Mesendoderm (in vitro differentiated cells): ENCODE measurements around the gene RASA2.

Experiments used
- DNase-seq: peaks from one replicate; pipeline ENCODE4 v3.0.0; 2013
- H2AK5ac ChIP-seq: 2 replicates; pipeline ENCODE4 v1.6.1; 2013; ENCODE audit warnings: low read length, inconsistent platforms
- H2BK120ac ChIP-seq: 2 replicates; pipeline ENCODE4 v1.6.1; 2013; ENCODE audit warnings: low read depth, mild to moderate bottlenecking, low read length, moderate library complexity, mixed read lengths
- H2BK15ac ChIP-seq: replicated peaks from 2 replicates; pipeline ENCODE4 v1.6.1; 2013; ENCODE audit warnings: low read depth, mild to moderate bottlenecking, moderate library complexity
- H2BK5ac ChIP-seq: 2 replicates; pipeline ENCODE4 v1.6.1; 2013; ENCODE audit warnings: low read length, inconsistent platforms
- H3K18ac ChIP-seq: 2 replicates; pipeline ENCODE4 v1.6.1; 2013; ENCODE audit warnings: mild to moderate bottlenecking, low read length, mixed read lengths
- H3K23ac ChIP-seq: one replicate; pipeline ENCODE4 v1.6.1; 2013; ENCODE audit warnings: low read length
- H3K27ac ChIP-seq: 2 replicates; pipeline ENCODE4 v1.5.1; 2013; ENCODE audit warnings: low read depth, mild to moderate bottlenecking, inconsistent platforms, low read length, moderate library complexity
- H3K27me3 ChIP-seq: 2 replicates; pipeline ENCODE4 v1.6.1; 2013; ENCODE audit warnings: low read length, control low read depth, mild to moderate bottlenecking, inconsistent platforms; ENCODE audit not compliant: insufficient read depth, poor library complexity
- H3K36me3 ChIP-seq: 2 replicates; pipeline ENCODE4 v1.6.1; 2013; ENCODE audit warnings: low read length, inconsistent platforms; ENCODE audit not compliant: control insufficient read depth, insufficient read depth
- H3K4ac ChIP-seq: one replicate; pipeline ENCODE4 v1.6.1; 2013; ENCODE audit warnings: low read depth, mild to moderate bottlenecking, low read length, moderate library complexity
- H3K4me1 ChIP-seq: 2 replicates; pipeline ENCODE4 v1.6.1; 2013; ENCODE audit warnings: low read depth, low read length, inconsistent platforms; ENCODE audit not compliant: control insufficient read depth
- H3K4me2 ChIP-seq: 2 replicates; pipeline ENCODE4 v1.6.1; 2013; ENCODE audit warnings: low read length
- H3K4me3 ChIP-seq: 2 replicates; pipeline ENCODE4 v1.5.1; 2013; ENCODE audit warnings: mild to moderate bottlenecking, low read length
- H3K56ac ChIP-seq: one replicate; pipeline ENCODE4 v1.6.1; 2013; ENCODE audit warnings: low read length
- H3K79me1 ChIP-seq: 2 replicates; pipeline ENCODE4 v1.6.1; 2013; ENCODE audit warnings: low read length, inconsistent platforms
- H3K79me2 ChIP-seq: 2 replicates; pipeline ENCODE4 v1.6.1; 2013; ENCODE audit warnings: mild to moderate bottlenecking, low read length; ENCODE audit not compliant: control insufficient read depth, insufficient read depth
- H3K9ac ChIP-seq: 2 replicates; pipeline ENCODE4 v1.6.1; 2013; ENCODE audit warnings: low read length, inconsistent platforms
- H4K5ac ChIP-seq: one replicate; pipeline ENCODE4 v1.6.1; 2013; ENCODE audit warnings: low read length
- H4K8ac ChIP-seq: one replicate; pipeline ENCODE4 v1.6.1; 2013; ENCODE audit warnings: low read depth, mild to moderate bottlenecking, control low read depth, low read length, moderate library complexity
- WGBS: extraction: QIAGEN DNeasy Blood & Tissue Kit; methylation state at CpG from one replicate; pipeline ENCODE4 v1.1.7; 2013; ENCODE audit warnings: low lambda C conversion rate, missing lambda C conversion rate; ENCODE audit not compliant: insufficient coverage; ENCODE audit errors: extremely low coverage; 5-methylcytosine and 5-hydroxymethylcytosine counted together

Gene RASA2

DNA sequence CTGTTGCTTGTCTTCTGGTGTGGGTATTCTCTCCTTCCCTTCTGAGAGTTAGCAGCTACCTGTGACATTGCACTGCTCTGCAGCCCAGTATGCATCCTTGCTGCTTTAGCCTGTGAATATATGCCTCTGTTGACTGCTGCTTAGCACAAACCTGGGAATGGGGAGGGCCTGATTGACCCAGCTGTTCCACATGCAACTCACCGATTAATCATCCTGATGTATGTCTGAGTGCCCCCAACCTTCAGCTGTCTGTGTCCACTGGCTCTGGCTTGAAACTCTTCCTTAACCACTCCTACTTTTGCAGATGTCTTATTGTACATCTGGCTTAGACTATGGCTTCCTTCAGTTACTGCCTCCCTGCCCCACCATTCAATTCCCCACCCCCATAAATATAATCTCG, 119.1 kb downstream of the RASA2 start:
- no peaks in the 10 kb centered on the region for H3K36me3 ChIP-seq
- no peak overlapping the region for H3K4ac ChIP-seq
- WGBS = no CpG with 5 or more reads among the region's 2 CpGs
- H3K27me3 ChIP-seq = no peaks in the 10 kb centered on the region
- DNase-seq = peak; percentile 18
- H3K27ac ChIP-seq = no peak overlapping the region
- no peak overlapping the region for H4K5ac ChIP-seq
- no peak overlapping the region for H2AK5ac ChIP-seq
- no peak overlapping the region for H4K8ac ChIP-seq
- no peaks in the 10 kb centered on the region for H3K4me1 ChIP-seq
- no peak overlapping the region for H2BK15ac ChIP-seq
- no peak overlapping the region for H3K56ac ChIP-seq
- H2BK120ac ChIP-seq = no peak overlapping the region
- H3K4me2 ChIP-seq = no peak overlapping the region
- no peak overlapping the region for H3K9ac ChIP-seq
- no peaks in the 10 kb centered on the region for H3K79me2 ChIP-seq
- no peaks in the 10 kb centered on the region for H3K79me1 ChIP-seq
- no peak overlapping the region for H3K23ac ChIP-seq
- H3K4me3 ChIP-seq = no peak overlapping the region
- H3K18ac ChIP-seq = no peak overlapping the region
- no peak overlapping the region for H2BK5ac ChIP-seq

DNA sequence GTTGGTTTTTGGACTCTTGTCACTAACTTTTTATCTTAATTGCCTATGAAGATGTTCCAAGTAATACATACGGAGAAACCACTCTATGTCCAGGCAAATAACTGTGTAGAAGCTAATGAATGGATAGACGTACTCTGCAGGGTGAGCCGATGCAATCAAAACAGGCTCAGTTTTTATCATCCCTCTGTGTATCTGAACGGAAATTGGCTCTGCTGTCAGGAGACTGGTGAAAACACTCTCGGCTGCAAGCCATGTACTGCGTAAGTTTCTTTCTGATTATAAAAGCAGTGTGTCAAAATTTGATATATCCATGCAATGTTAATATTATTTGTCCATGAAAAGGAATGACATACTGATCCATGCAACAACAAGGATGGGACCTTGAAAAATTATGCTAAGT, 121.6 kb downstream of the RASA2 start:
- Histone ChIP-seq H3K36me3 (no peaks in the 10 kb centered on the region), H2BK5ac (no peak overlapping the region), H3K4me3 (no peak overlapping the region), H3K18ac (no peak overlapping the region), H4K8ac (no peak overlapping the region), H2AK5ac (no peak overlapping the region), H3K9ac (no peak overlapping the region), H2BK120ac (no peak overlapping the region), H3K79me1 (no peaks in the 10 kb centered on the region), H3K23ac (no peak overlapping the region), H3K56ac (no peak overlapping the region), H3K79me2 (no peaks in the 10 kb centered on the region), H3K4ac (no peak overlapping the region), H3K27ac (no peak overlapping the region), H3K4me1 (no peaks in the 10 kb centered on the region), H3K27me3 (no peaks in the 10 kb centered on the region), H2BK15ac (no peak overlapping the region), H3K4me2 (no peak overlapping the region), H4K5ac (no peak overlapping the region)
- DNase-seq = no peak
- WGBS = no CpG with 5 or more reads among the region's 6 CpGs

GRCh38 chr3:141610939-141611338, 124.1 kb downstream of the RASA2 start:
- no peak overlapping the region for H2AK5ac ChIP-seq
- H4K5ac ChIP-seq = no peak overlapping the region
- no peak overlapping the region for H2BK120ac ChIP-seq
- H3K36me3 ChIP-seq = no peaks in the 10 kb centered on the region
- H3K79me2 ChIP-seq = no peaks in the 10 kb centered on the region
- H3K9ac ChIP-seq = no peak overlapping the region
- H3K18ac ChIP-seq = no peak overlapping the region
- no peaks in the 10 kb centered on the region for H3K27me3 ChIP-seq
- no peaks in the 10 kb centered on the region for H3K79me1 ChIP-seq
- H2BK5ac ChIP-seq = no peak overlapping the region
- H3K4ac ChIP-seq = no peak overlapping the region
- no peak overlapping the region for H3K4me2 ChIP-seq
- no peak overlapping the region for H3K27ac ChIP-seq
- H3K23ac ChIP-seq = no peak overlapping the region
- H2BK15ac ChIP-seq = no peak overlapping the region
- DNase-seq = no peak
- H4K8ac ChIP-seq = no peak overlapping the region
- no CpG with 5 or more reads among the region's 1 CpG for WGBS
- no peak overlapping the region for H3K56ac ChIP-seq
- no peak overlapping the region for H3K4me3 ChIP-seq
- no peaks in the 10 kb centered on the region for H3K4me1 ChIP-seq

DNA sequence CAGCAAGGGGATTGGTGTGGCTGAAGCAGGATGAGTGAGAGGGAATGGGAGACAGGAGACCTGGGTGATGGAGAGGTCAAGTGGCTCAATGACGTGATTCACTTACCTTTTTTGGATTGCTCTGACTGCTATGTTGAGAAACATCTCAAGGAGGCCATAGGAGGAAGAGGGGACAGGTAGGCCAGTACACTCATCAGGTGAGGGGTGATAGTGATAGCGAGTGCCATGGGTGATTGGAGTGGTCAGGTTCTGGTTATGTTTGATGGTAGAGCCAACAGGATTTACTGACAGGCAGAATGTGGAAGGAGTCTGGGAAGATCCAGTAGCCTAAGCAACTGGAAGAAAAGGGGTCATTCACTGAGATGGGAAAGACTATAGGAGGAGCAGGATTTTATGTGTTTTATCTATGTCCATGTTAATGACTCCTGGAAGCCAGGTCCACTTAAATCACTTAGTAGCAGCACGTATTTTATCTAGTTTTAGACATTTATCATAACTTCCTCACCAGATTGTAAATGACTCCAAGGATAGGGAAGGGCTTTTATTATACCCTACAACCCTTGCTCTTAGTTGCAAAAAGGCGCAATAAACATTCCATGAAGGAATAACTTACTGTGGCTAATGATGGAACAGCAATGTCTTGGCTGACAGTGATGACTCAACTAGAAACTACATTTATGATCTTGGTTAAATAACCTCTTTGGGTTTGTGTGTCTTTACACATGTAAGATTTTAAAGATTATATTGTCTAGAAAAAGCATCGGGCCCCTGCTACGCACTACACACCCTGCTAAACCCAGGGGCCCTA, 131.5 kb downstream of the RASA2 start:
- no peaks in the 10 kb centered on the region for H3K79me1 ChIP-seq

GRCh38 chr3:141618938-141619337, 132.1 kb downstream of the RASA2 start:
- WGBS = no CpG with 5 or more reads among the region's 8 CpGs

More for the DNA sequence above, 131.5 kb downstream of the RASA2 start:
- Histone ChIP-seq H4K5ac (no peak overlapping the region), H3K27me3 (no peaks in the 10 kb centered on the region), H3K9ac (no peak overlapping the region), H3K23ac (no peak overlapping the region), H4K8ac (no peak overlapping the region), H2BK15ac (no peak overlapping the region), H3K79me2 (no peaks in the 10 kb centered on the region), H2BK5ac (no peak overlapping the region), H3K4ac (no peak overlapping the region), H3K36me3 (no peaks in the 10 kb centered on the region), H3K56ac (no peak overlapping the region), H3K18ac (no peak overlapping the region), H3K4me1 (no peaks in the 10 kb centered on the region), H2AK5ac (no peak overlapping the region), H2BK120ac (no peak overlapping the region), H3K4me2 (no peak overlapping the region), H3K4me3 (no peak overlapping the region), H3K27ac (no peak overlapping the region)
- no peak for DNase-seq
- WGBS = no CpG with 5 or more reads among the region's 6 CpGs

DNA sequence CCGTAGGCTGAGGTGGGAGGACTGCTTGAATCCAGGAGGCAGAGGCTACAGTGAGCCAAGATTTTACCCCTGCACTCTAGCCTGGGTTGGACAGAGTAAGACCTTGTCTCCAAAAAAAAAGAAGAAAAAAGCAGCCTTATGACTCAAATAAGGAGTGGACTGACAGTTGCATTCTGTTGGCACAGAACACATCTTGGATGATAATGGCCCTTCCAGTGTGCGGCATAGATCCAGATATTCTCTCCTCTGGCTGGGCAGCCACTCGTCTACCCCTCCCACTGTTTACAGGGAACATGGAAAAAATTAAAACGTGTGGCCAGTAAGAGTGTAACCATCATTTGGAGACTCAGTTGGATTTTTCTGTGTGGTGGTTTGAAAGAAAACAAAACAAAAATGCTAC, 132.6 kb downstream of the RASA2 start:
- Histone ChIP-seq H2BK5ac (no peak overlapping the region), H3K9ac (no peak overlapping the region), H3K27ac (no peak overlapping the region), H2AK5ac (no peak overlapping the region), H3K4me3 (no peak overlapping the region), H3K36me3 (no peaks in the 10 kb centered on the region), H3K27me3 (no peaks in the 10 kb centered on the region), H3K18ac (no peak overlapping the region), H3K4ac (no peak overlapping the region), H4K8ac (no peak overlapping the region), H4K5ac (no peak overlapping the region), H3K4me1 (no peaks in the 10 kb centered on the region), H2BK120ac (no peak overlapping the region), H3K4me2 (no peak overlapping the region), H2BK15ac (no peak overlapping the region), H3K23ac (no peak overlapping the region), H3K56ac (no peak overlapping the region), H3K79me1 (no peaks in the 10 kb centered on the region), H3K79me2 (no peaks in the 10 kb centered on the region)
- DNase-seq = no peak
- no CpG with 5 or more reads among the region's 4 CpGs for WGBS

More at GRCh38 chr3:141618938-141619337, 132.1 kb downstream of the RASA2 start:
- H4K8ac ChIP-seq = no peak overlapping the region
- no peaks in the 10 kb centered on the region for H3K79me1 ChIP-seq
- H3K4me2 ChIP-seq = no peak overlapping the region
- H3K4me3 ChIP-seq = no peak overlapping the region
- no peak overlapping the region for H3K23ac ChIP-seq
- no peak overlapping the region for H3K4ac ChIP-seq
- no peak overlapping the region for H3K9ac ChIP-seq
- no peak overlapping the region for H2BK15ac ChIP-seq
- no peak overlapping the region for H4K5ac ChIP-seq
- H2BK5ac ChIP-seq = no peak overlapping the region
- H3K56ac ChIP-seq = no peak overlapping the region
- H3K18ac ChIP-seq = no peak overlapping the region
- no peaks in the 10 kb centered on the region for H3K27me3 ChIP-seq
- H3K4me1 ChIP-seq = no peaks in the 10 kb centered on the region
- H3K27ac ChIP-seq = no peak overlapping the region
- no peaks in the 10 kb centered on the region for H3K36me3 ChIP-seq
- H3K79me2 ChIP-seq = no peaks in the 10 kb centered on the region
- no peak overlapping the region for H2AK5ac ChIP-seq
- H2BK120ac ChIP-seq = no peak overlapping the region
- no peak for DNase-seq
